Spleen (tissue), 11 donors: Measurements from ENCODE around the gene BAIAP2L1. TPM values are rescaled to one million over a fixed set of nuclear protein-coding genes. Genes with fewer than 3 reads are reported as not detected.

Experiments
- DNase-seq: peaks from one replicate; pipeline ENCODE4 v3.0.0-alpha.2; 2020
- H3K27ac ChIP-seq, 8 donors: fragments of 200-600 bp; sonication (generic) in 7 of 8; 1 replicate in 4 of 8; 2 replicates in 4 of 8; pipeline versions ENCODE4 v1.5.0 to v1.8.0; 2016 to 2021; ENCODE audit warnings: inconsistent platforms in 4 of 8, mild to moderate bottlenecking in 4 of 8, moderate library complexity in 1 of 8
- H3K27me3 ChIP-seq, 7 donors: fragments of 200-600 bp; sonication (generic) in 6 of 7; replicated peaks in 1 of 7; 1 replicate in 4 of 7; 2 replicates in 3 of 7; pipeline versions ENCODE4 v1.5.0 to v1.8.0; 2016 to 2021; ENCODE audit warnings: inconsistent platforms in 3 of 7, mild to moderate bottlenecking in 1 of 7
- H3K36me3 ChIP-seq, 6 donors: fragments of 200-600 bp; sonication (generic) in 5 of 6; 1 replicate in 4 of 6; 2 replicates in 2 of 6; pipeline versions ENCODE4 v1.5.0 to v1.8.0; 2016 to 2021; ENCODE audit warnings: inconsistent platforms in 2 of 6
- H3K4me1 ChIP-seq, 6 donors: fragments of 200-600 bp; sonication (generic) in 5 of 6; 1 replicate in 3 of 6; 2 replicates in 3 of 6; pipeline versions ENCODE4 v1.5.0 to v1.8.0; 2016 to 2021; ENCODE audit warnings: inconsistent platforms in 3 of 6
- H3K4me3 ChIP-seq, 8 donors: fragments of 200-600 bp; sonication (generic) in 7 of 8; 1 replicate in 4 of 8; 2 replicates in 4 of 8; pipeline versions ENCODE4 v1.5.0 to v1.8.0; 2016 to 2021; ENCODE audit warnings: inconsistent platforms in 4 of 8, mild to moderate bottlenecking in 4 of 8, moderate library complexity in 2 of 8
- H3K9me3 ChIP-seq, 8 donors: fragments of 200-600 bp; sonication (generic) in 7 of 8; 1 replicate in 4 of 8; 2 replicates in 4 of 8; pipeline versions ENCODE4 v1.5.0 to v1.8.0; 2016 to 2021; ENCODE audit warnings: inconsistent platforms in 4 of 8
- POLR2A ChIP-seq, 3 donors: fragments of 450-650 bp; IDR thresholded peaks; one replicate each; pipeline ENCODE4 v1.5.1; 2017; ENCODE audit warnings: antibody characterized with exemption in 3 of 3, mild to moderate bottlenecking in 1 of 3
- POLR2AphosphoS5 ChIP-seq, 3 donors: sonication (generic); formaldehyde crosslinking; IDR thresholded peaks; one replicate each; pipeline ENCODE4 v1.5.1; 2017; ENCODE audit warnings: antibody characterized with exemption in 3 of 3
- WGBS, 5 donors: extraction: QIAGEN DNeasy Blood & Tissue Kit in 3 of 5; methylation state at CpG; one replicate each; pipeline versions ENCODE4 v1.1.5 to v1.1.7; 2013 to 2018; 5-methylcytosine and 5-hydroxymethylcytosine counted together
- intact Hi-C: fragments of 100-400 bp; cut with DNase I; formaldehyde crosslinking; loops from one replicate; pipeline ENCODE4 v1.15.0; 2023; ENCODE audit warnings: low total_unique reads
- polyA plus RNA-seq, 3 donors: library from polyadenylated mRNA; stranded (reverse); fragments of 200-250 nt; gene quantifications; one replicate each; pipeline ENCODE4 v1.2.1, GENCODE V29; 2013
- total RNA-seq, 7 donors: library from RNA; depleted of rRNA in 3 of 7; stranded (reverse); fragments of >200 nt in 3 of 7; fragmentation: NEBNext Ultra II Directional in 4 of 7; extraction: Animal tissue kit (Norgen Biotek cat#: 25700) in 4 of 7; gene quantifications; one replicate each; pipeline versions ENCODE4 v1.1.0 to v1.2.1, GENCODE V29; 2016 to 2021
- TF ChIP-seq, protein P1 (sequence below), 11 experiments: fragments of 200-600 bp in 7 of 11; fragments of 450-650 bp in 4 of 11; sonication (generic) in 4 of 11; IDR thresholded peaks in 8 of 11; conservative IDR thresholded peaks in 3 of 11; 1 replicate in 7 of 11; 2 replicates in 4 of 11; pipeline versions ENCODE4 v1.4.0 to v1.8.0; 2016 to 2021; ENCODE audit warnings: antibody characterized with exemption in 11 of 11, inconsistent platforms in 4 of 11, mild to moderate bottlenecking in 1 of 11
- donor health status: healthy with polysubstance abuse.
- donor health status: DM: no; HTN: no; CAD: no; lungs with moderate emphysema.
- donor health status: DM: no; HTN: no; CAD: no.
- donor health status: Bipolar disorder and iron deficiency.
- donor health status: healthy.
- donor health status: DM: no; HTN: no; CAD: no.
- donor health status: DM: yes; HTN: yes; CAD: no.

BAIAP2L1 gene
- total and polyA plus RNA-seq, 10 donors: 0.72 to 2.6 (median 1.5) TPM

DNA sequence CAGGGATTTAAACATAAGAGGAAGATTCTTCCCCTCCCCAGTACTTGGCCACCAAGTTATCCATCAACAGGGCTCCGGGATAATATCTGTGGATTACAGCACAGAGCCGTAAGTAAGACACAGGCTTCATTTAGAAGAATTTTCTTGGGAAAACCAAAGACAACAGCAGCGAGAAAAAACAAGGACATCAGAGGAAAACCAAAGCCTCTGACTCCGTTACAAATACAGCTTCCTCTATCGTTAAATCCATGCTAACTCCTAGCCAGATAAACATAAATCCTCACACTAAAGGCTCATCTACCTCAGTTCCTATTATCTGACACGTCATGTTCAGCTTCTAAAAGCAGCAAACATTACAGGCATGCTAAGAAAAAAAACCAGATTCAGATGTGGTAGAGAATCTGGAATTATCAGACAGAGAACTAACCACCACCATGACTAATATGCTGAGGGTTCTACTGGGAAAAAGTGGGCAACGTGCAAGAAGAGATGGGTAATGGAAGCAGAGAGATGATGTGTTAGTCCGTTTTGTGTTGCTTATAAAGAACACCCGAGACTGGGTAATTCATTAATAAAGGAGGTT is 71.0 kb downstream of the BAIAP2L1 start:
- Histone ChIP-seq H3K27me3 (no peaks in the 10 kb centered on the region), H3K9me3 (peaks cover 0 to 6% (median 0%) of the 10 kb centered on the region in 8 donors), H3K36me3 (no peaks in the 10 kb centered on the region), H3K4me3 (no peak overlapping the region), H3K27ac (no peak overlapping the region), H3K4me1 (no peaks in the 10 kb centered on the region)
- no peak for DNase-seq
- WGBS, 5 donors: 78 to 85% (median 84%) methylated on average over 9 of the region's 9 CpGs
- intact Hi-C loops: no loop called here
- TF ChIP-seq POLR2AphosphoS5 (IDR thresholded peaks at IDR 0.05) (no peak), POLR2A (IDR thresholded peaks at IDR 0.05) (no peak)
- TF ChIP-seq, protein P1, sequence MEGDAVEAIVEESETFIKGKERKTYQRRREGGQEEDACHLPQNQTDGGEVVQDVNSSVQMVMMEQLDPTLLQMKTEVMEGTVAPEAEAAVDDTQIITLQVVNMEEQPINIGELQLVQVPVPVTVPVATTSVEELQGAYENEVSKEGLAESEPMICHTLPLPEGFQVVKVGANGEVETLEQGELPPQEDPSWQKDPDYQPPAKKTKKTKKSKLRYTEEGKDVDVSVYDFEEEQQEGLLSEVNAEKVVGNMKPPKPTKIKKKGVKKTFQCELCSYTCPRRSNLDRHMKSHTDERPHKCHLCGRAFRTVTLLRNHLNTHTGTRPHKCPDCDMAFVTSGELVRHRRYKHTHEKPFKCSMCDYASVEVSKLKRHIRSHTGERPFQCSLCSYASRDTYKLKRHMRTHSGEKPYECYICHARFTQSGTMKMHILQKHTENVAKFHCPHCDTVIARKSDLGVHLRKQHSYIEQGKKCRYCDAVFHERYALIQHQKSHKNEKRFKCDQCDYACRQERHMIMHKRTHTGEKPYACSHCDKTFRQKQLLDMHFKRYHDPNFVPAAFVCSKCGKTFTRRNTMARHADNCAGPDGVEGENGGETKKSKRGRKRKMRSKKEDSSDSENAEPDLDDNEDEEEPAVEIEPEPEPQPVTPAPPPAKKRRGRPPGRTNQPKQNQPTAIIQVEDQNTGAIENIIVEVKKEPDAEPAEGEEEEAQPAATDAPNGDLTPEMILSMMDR (IDR thresholded peaks at IDR 0.05 in 8 of 11, conservative IDR thresholded peaks at IDR 0.05 in 3 of 11): no peak

DNA sequence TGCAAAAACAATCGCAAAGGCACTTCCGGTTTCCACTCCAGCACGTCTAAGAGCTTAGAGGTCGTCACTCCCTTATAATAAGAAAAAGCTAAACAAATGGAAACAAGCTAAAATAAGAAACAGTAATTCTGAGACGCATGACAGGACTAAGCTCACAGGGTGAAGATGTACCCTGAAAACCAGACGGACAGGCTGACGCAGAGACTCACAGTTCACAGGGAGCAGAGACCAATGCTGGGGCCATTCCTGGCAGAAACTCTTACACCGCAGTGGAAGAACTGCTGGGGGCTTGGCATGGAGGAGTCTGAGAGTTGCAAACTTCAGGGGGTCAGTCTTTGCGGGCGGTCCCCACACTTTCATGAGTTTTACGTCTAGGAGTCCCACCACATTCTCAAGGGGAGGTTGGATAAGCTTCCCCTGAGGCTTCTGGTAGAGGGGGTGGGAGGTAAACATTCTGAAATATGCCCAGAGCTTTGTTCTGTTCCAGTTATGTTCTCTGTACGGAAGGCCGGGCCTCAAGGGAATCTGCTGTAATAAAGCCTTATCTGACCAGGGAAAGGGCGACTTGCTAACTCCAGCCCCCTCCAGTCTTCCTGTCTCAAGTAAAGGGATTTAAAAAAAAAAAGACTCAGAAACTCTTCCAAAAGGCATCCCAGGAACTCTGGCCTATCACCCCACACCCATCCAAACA is 71.6 kb downstream of the BAIAP2L1 start:
- WGBS, 5 donors: 61 to 79% (median 74%) methylated on average over 14 of the region's 14 CpGs
- Histone ChIP-seq H3K9me3 (peaks cover 0 to 6% (median 0%) of the 10 kb centered on the region in 8 donors), H3K27ac (no peak overlapping the region), H3K4me1 (no peaks in the 10 kb centered on the region), H3K36me3 (no peaks in the 10 kb centered on the region), H3K4me3 (no peak overlapping the region), H3K27me3 (no peaks in the 10 kb centered on the region)
- no peak for DNase-seq
- intact Hi-C loops: no loop called here
- TF ChIP-seq, protein P1 (IDR thresholded peaks at IDR 0.05 in 8 of 11, conservative IDR thresholded peaks at IDR 0.05 in 3 of 11): no peak
- no peak for TF ChIP-seq POLR2A (IDR thresholded peaks at IDR 0.05)
- TF ChIP-seq POLR2AphosphoS5 (IDR thresholded peaks at IDR 0.05): no peak

DNA sequence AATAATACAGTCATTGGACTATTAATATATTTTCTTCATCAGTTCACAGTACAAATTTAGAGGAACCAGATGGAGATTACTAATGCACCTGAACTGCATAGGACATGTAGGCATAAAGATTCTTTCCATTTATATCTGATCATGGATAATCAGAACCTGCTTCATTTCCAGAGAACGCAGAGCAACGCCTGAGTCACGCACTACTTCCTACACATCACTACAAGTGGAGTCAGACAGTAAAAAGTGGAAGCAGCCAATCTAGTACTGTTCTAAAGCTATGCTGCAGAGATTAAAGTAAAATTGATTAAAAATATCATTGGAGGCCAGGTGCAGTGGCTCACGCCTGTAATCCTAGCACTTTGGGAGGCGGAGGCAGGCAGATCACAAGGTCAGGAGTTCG is 76.1 kb downstream of the BAIAP2L1 start:
- 88 to 96% (median 94%) methylated on average over 6 of the region's 6 CpGs for WGBS, 5 donors
- peaks cover 0 to 26% (median 0%) of the 10 kb centered on the region in 7 donors for H3K27me3 ChIP-seq
- intact Hi-C loops: no loop called here
- no peak for DNase-seq
- no peak overlapping the region for H3K4me3 ChIP-seq
- H3K9me3 ChIP-seq: no peaks in the 10 kb centered on the region
- TF ChIP-seq POLR2A (IDR thresholded peaks at IDR 0.05): no peak
- no peak for TF ChIP-seq POLR2AphosphoS5 (IDR thresholded peaks at IDR 0.05)
- TF ChIP-seq, protein P1 (IDR thresholded peaks at IDR 0.05 in 8 of 11, conservative IDR thresholded peaks at IDR 0.05 in 3 of 11): no peak
- no peak overlapping the region for H3K27ac ChIP-seq
- H3K4me1 ChIP-seq: no peaks in the 10 kb centered on the region
- H3K36me3 ChIP-seq: peaks cover 0 to 5% (median 0%) of the 10 kb centered on the region in 6 donors

DNA sequence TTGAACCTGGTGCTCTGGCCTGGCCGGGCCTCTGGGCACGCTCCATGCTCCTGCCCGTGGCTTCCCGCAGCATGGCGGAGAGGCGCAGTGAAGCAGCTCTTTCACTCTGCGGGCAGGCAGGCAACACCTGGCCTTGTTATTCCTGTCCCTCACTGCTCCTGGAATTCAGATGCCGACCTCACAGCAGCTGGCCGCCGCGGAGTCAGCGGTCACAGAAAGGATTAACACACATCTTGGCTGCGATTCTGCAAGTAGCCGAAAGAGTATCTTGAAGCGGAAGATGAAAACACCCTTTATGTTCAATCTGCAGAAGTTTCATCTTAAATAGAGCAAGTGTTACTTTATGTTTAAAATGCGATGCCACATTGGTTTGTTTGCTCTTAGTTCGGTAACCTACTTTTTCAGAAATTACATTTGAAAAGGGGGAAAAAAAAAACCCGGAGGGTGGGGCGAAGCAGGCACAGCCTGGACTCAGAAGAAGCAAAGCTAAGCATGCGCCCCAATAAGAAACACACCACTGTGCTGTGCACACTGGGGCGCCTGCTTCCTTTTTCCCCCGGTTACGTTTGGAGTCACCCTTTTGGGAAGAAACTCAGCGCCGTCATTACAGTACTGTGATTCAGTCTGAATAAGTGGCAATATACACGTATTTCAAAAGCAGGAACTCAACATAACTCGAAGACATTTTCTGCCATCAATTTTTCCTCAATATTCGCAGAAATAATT is 77.1 kb downstream of the BAIAP2L1 start:
- Histone ChIP-seq H3K4me1 (no peaks in the 10 kb centered on the region), H3K36me3 (peaks cover 0 to 5% (median 0%) of the 10 kb centered on the region in 6 donors), H3K27me3 (peaks cover 0 to 26% (median 0%) of the 10 kb centered on the region in 7 donors), H3K4me3 (no peak overlapping the region), H3K27ac (no peak overlapping the region), H3K9me3 (no peaks in the 10 kb centered on the region)
- WGBS, 5 donors: 58 to 82% (median 62%) methylated on average over 25 to 28 of the region's 28 CpGs
- intact Hi-C loops: no loop called here
- TF ChIP-seq, protein P1 (IDR thresholded peaks at IDR 0.05 in 8 of 11, conservative IDR thresholded peaks at IDR 0.05 in 3 of 11): no peak
- TF ChIP-seq POLR2A (IDR thresholded peaks at IDR 0.05) (no peak), POLR2AphosphoS5 (IDR thresholded peaks at IDR 0.05) (no peak)
- DNase-seq: no peak
